ENCODE data around the gene EIF2B1. TPM values are rescaled to one million over a fixed set of nuclear protein-coding genes. Genes with fewer than 3 reads are reported as not detected.

EIF2B1 gene
- total and polyA plus RNA-seq, 9 of the 15 experiments (the other 6 are each of a cell fraction or from before 2014, with no cell fraction given) = 35.7 to 195 (median 67.8) TPM

DNA sequence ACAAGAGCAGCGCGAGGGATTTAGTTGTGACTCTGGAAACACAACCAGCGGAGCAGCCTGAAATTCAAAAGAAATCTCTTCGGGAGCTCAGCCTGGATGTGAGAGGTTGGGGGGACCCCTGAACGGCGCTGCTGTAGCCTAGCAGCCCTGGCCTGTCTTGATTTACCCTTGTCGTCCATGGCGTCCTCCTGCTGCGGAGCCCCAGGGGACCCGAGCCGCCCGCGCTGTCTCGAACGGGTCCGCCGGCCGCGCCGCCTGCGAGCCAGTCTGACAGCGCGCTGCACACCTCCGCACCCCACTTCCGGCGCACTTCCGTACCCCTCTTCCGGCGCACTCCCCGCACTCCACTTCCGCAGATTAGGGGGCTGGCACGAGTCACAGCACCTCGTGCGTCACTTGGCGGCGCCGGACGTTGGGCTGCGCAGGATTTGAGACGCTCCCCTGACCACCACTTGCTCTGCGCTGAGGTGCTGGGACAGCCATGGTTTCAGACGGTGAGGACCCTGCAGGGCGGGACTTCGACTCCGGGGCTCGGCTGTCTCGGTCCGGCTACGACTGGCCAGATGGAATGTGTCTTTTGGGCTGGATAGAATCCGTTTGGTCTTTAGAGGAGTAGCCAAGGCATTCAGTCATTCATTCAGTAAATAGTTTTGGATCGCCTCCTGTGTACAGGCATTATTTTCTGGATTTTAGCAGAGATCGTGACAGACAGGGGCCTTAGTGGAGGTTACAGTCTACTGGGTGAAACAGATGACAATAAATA lies at the start of gene EIF2B1, which contains the start of gene GTF2H3 (continued):
- TF ChIP-seq GABPA (tag; conservative IDR thresholded peaks at IDR 0.05; ENCODE audit: low read depth) (peak; percentile 100), ELF4 (CRISPR knock-in tag; IDR thresholded peaks at IDR 0.05) (peak; percentile 85), PTTG1 (tag; IDR thresholded peaks at IDR 0.05; ENCODE audit: low read depth) (no peak), BACH1 (tag; IDR thresholded peaks at IDR 0.05) (no peak), WHSC1 (IDR thresholded peaks at IDR 0.05; ENCODE audit: low read length) (no peak), ZNF263 (CRISPR knock-in tag; IDR thresholded peaks at IDR 0.05; ENCODE audit: borderline replicate concordance) (no peak), NCOA1 (IDR thresholded peaks at IDR 0.05; ENCODE audit: low read depth) (no peak), ZNF217 (CRISPR knock-in tag; IDR thresholded peaks at IDR 0.05) (no peak), XRCC3 (IDR thresholded peaks at IDR 0.05) (no peak), DACH1 (IDR thresholded peaks at IDR 0.05; ENCODE audit: partially characterized antibody) (no peak)
- TF ChIP-seq, protein P1, sequence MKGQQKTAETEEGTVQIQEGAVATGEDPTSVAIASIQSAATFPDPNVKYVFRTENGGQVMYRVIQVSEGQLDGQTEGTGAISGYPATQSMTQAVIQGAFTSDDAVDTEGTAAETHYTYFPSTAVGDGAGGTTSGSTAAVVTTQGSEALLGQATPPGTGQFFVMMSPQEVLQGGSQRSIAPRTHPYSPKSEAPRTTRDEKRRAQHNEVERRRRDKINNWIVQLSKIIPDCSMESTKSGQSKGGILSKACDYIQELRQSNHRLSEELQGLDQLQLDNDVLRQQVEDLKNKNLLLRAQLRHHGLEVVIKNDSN (CRISPR knock-in tag; IDR thresholded peaks at IDR 0.05) = peak; percentile 61; the same call in 1 of the 2 replicates
- TF ChIP-seq, protein P2, sequence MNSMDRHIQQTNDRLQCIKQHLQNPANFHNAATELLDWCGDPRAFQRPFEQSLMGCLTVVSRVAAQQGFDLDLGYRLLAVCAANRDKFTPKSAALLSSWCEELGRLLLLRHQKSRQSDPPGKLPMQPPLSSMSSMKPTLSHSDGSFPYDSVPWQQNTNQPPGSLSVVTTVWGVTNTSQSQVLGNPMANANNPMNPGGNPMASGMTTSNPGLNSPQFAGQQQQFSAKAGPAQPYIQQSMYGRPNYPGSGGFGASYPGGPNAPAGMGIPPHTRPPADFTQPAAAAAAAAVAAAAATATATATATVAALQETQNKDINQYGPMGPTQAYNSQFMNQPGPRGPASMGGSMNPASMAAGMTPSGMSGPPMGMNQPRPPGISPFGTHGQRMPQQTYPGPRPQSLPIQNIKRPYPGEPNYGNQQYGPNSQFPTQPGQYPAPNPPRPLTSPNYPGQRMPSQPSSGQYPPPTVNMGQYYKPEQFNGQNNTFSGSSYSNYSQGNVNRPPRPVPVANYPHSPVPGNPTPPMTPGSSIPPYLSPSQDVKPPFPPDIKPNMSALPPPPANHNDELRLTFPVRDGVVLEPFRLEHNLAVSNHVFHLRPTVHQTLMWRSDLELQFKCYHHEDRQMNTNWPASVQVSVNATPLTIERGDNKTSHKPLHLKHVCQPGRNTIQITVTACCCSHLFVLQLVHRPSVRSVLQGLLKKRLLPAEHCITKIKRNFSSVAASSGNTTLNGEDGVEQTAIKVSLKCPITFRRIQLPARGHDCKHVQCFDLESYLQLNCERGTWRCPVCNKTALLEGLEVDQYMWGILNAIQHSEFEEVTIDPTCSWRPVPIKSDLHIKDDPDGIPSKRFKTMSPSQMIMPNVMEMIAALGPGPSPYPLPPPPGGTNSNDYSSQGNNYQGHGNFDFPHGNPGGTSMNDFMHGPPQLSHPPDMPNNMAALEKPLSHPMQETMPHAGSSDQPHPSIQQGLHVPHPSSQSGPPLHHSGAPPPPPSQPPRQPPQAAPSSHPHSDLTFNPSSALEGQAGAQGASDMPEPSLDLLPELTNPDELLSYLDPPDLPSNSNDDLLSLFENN (IDR thresholded peaks at IDR 0.05; ENCODE audit: low read depth in 2 of 2, low read length in 2 of 2) = peak in 1 of 2 experiments; percentile 75; a peak in 2 of 4 replicates
- TF ChIP-seq, protein P3, sequence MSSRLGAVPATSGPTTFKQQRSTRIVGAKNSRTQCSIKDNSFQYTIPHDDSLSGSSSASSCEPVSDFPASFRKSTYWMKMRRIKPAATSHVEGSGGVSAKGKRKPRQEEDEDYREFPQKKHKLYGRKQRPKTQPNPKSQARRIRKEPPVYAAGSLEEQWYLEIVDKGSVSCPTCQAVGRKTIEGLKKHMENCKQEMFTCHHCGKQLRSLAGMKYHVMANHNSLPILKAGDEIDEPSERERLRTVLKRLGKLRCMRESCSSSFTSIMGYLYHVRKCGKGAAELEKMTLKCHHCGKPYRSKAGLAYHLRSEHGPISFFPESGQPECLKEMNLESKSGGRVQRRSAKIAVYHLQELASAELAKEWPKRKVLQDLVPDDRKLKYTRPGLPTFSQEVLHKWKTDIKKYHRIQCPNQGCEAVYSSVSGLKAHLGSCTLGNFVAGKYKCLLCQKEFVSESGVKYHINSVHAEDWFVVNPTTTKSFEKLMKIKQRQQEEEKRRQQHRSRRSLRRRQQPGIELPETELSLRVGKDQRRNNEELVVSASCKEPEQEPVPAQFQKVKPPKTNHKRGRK (tag; IDR thresholded peaks at IDR 0.05) = no peak
- TF ChIP-seq, protein P4, sequence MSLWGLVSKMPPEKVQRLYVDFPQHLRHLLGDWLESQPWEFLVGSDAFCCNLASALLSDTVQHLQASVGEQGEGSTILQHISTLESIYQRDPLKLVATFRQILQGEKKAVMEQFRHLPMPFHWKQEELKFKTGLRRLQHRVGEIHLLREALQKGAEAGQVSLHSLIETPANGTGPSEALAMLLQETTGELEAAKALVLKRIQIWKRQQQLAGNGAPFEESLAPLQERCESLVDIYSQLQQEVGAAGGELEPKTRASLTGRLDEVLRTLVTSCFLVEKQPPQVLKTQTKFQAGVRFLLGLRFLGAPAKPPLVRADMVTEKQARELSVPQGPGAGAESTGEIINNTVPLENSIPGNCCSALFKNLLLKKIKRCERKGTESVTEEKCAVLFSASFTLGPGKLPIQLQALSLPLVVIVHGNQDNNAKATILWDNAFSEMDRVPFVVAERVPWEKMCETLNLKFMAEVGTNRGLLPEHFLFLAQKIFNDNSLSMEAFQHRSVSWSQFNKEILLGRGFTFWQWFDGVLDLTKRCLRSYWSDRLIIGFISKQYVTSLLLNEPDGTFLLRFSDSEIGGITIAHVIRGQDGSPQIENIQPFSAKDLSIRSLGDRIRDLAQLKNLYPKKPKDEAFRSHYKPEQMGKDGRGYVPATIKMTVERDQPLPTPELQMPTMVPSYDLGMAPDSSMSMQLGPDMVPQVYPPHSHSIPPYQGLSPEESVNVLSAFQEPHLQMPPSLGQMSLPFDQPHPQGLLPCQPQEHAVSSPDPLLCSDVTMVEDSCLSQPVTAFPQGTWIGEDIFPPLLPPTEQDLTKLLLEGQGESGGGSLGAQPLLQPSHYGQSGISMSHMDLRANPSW (CRISPR knock-in tag; IDR thresholded peaks at IDR 0.05) = no peak
- TF ChIP-seq, protein P5, sequence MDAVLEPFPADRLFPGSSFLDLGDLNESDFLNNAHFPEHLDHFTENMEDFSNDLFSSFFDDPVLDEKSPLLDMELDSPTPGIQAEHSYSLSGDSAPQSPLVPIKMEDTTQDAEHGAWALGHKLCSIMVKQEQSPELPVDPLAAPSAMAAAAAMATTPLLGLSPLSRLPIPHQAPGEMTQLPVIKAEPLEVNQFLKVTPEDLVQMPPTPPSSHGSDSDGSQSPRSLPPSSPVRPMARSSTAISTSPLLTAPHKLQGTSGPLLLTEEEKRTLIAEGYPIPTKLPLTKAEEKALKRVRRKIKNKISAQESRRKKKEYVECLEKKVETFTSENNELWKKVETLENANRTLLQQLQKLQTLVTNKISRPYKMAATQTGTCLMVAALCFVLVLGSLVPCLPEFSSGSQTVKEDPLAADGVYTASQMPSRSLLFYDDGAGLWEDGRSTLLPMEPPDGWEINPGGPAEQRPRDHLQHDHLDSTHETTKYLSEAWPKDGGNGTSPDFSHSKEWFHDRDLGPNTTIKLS (IDR thresholded peaks at IDR 0.05; ENCODE audit: borderline replicate concordance, low read depth) = peak; percentile 68
- TF ChIP-seq, protein P6, sequence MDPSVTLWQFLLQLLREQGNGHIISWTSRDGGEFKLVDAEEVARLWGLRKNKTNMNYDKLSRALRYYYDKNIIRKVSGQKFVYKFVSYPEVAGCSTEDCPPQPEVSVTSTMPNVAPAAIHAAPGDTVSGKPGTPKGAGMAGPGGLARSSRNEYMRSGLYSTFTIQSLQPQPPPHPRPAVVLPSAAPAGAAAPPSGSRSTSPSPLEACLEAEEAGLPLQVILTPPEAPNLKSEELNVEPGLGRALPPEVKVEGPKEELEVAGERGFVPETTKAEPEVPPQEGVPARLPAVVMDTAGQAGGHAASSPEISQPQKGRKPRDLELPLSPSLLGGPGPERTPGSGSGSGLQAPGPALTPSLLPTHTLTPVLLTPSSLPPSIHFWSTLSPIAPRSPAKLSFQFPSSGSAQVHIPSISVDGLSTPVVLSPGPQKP (CRISPR knock-in tag; IDR thresholded peaks at IDR 0.05) = no peak
